Measurements from ENCODE around the gene RALA.

DNA sequence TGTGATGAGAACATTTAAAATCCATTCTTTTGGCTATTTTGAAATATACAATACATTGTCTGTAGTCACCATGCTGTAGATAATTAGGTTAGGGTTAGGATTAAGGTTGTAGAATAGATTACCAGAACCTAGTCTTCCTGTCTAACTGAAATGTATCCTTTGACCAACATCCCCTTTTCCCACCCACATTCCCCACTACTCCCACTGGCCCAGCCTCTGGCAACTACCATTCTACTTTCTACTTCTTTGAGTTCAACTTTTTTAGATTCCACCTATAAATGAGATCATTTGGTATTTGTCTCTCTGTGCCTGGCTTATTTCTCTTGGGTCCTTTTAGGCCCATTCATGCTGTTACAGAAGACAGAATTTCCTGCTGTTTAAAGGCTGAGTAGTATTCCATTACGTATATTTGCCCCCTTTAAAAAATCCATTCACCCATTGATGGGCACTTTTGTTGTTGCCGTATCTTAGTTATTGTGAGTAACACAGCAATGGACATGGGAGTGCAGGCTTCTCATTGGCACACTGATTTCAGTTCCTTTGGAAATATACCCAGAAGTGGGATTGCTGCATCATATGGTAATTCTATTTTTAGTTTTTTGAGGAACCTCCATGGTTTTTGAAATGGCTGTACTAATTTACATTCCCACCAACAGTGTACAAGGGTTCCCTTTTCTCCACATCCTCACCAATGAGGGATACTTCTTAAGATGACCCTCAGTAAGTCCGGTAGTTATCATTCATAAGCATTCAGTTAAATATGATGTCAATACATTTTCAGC lies 104.0 kb downstream of the RALA start:
- TF ChIP-seq POLR2A (IDR thresholded peaks at IDR 0.05) = no peak
- TF ChIP-seq, protein P1, sequence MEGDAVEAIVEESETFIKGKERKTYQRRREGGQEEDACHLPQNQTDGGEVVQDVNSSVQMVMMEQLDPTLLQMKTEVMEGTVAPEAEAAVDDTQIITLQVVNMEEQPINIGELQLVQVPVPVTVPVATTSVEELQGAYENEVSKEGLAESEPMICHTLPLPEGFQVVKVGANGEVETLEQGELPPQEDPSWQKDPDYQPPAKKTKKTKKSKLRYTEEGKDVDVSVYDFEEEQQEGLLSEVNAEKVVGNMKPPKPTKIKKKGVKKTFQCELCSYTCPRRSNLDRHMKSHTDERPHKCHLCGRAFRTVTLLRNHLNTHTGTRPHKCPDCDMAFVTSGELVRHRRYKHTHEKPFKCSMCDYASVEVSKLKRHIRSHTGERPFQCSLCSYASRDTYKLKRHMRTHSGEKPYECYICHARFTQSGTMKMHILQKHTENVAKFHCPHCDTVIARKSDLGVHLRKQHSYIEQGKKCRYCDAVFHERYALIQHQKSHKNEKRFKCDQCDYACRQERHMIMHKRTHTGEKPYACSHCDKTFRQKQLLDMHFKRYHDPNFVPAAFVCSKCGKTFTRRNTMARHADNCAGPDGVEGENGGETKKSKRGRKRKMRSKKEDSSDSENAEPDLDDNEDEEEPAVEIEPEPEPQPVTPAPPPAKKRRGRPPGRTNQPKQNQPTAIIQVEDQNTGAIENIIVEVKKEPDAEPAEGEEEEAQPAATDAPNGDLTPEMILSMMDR (IDR thresholded peaks at IDR 0.05) = no peak
